HFF-Myc (cell line): Measurements from ENCODE around the gene SFTPB.
"Not testable (repeated sequence)": the region's sequence is repeated elsewhere in the genome, so short reads cannot be mapped to it uniquely, and the experiment has no call there.

Source experiments
- DNase-seq: peaks from one replicate; pipeline ENCODE4 v3.0.0-alpha.2; 2011; ENCODE audit warnings: low read depth; ENCODE audit errors: extremely low read depth
- H3K4me3 ChIP-seq: replicated peaks from 2 replicates; pipeline ENCODE4 v1.5.1; 2011; ENCODE audit warnings: low read depth, mild to moderate bottlenecking, control low read depth, low read length
- TF ChIP-seq, protein P1 (sequence below): IDR thresholded peaks from 2 replicates; pipeline ENCODE4 v1.5.1; 2012; ENCODE audit warnings: mild to moderate bottlenecking, low read depth, low read length, control low read depth; ENCODE audit errors: missing control alignments

SFTPB gene

DNA sequence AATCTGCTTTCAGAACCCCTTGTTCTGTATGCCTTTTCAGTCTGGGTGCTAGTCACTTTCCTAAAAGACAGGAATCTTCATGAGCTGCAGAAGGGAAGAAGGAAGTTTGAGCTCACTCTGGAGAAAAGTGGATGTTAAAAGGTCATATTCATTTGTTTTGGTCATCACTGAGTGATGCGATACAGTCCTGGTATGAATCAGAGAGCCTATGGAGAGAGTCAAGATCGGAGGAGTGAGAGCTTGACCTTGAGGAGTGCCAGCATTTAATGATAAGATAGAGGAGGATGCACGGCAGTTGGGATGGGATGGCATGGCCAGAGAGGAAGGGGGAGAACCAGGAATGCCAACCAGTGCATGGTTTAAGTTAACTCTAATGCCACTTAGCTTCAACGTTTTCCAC lies 32.4 kb downstream of the SFTPB start:
- DNase-seq, result no peak
- no peak overlapping the region for H3K4me3 ChIP-seq
- TF ChIP-seq, protein P1, sequence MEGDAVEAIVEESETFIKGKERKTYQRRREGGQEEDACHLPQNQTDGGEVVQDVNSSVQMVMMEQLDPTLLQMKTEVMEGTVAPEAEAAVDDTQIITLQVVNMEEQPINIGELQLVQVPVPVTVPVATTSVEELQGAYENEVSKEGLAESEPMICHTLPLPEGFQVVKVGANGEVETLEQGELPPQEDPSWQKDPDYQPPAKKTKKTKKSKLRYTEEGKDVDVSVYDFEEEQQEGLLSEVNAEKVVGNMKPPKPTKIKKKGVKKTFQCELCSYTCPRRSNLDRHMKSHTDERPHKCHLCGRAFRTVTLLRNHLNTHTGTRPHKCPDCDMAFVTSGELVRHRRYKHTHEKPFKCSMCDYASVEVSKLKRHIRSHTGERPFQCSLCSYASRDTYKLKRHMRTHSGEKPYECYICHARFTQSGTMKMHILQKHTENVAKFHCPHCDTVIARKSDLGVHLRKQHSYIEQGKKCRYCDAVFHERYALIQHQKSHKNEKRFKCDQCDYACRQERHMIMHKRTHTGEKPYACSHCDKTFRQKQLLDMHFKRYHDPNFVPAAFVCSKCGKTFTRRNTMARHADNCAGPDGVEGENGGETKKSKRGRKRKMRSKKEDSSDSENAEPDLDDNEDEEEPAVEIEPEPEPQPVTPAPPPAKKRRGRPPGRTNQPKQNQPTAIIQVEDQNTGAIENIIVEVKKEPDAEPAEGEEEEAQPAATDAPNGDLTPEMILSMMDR, result no peak

DNA sequence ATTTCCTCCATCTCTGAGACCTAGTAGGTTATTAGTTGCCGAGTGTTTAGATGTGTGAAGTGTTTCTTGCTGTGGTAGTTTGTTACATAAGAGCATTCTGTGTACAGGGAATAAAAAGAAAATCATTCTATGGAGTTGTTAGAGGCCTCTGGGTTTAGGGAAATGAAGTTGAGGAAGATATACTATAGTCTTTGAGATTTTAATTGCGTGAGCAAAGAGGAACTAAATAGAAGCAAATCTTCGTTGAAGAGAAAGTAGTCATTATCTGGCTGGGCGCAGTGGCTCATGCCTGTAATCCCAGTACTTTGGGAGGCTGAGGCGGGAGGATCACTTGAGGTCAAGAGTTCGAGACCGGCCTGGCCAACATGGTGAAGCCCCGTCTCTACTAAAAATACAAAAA lies 33.0 kb downstream of the SFTPB start:
- no peak overlapping the region for H3K4me3 ChIP-seq
- TF ChIP-seq, protein P1, result no peak
- no peak for DNase-seq

DNA sequence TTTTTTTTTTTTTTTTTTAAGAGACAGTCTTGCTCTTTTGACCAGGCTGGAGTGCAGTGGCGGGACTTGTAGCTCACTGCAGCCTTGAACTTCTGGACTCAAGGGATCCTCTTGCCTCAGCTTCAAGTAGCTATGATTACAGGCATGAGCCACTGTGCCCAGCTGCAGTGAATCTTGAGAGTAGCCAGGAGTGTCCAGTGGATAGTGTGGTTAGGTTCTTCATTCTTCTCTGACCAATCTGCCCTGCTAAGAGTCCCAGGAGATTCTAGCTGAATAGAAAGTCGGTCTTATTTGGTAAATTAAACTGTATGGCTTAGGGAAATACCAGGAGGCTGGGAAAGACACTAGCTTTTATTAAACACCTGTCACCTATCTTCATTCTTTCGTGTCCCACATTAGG lies 36.7 kb downstream of the SFTPB start:
- TF ChIP-seq, protein P1, result no peak
- no peak for DNase-seq
- no peak overlapping the region for H3K4me3 ChIP-seq

DNA sequence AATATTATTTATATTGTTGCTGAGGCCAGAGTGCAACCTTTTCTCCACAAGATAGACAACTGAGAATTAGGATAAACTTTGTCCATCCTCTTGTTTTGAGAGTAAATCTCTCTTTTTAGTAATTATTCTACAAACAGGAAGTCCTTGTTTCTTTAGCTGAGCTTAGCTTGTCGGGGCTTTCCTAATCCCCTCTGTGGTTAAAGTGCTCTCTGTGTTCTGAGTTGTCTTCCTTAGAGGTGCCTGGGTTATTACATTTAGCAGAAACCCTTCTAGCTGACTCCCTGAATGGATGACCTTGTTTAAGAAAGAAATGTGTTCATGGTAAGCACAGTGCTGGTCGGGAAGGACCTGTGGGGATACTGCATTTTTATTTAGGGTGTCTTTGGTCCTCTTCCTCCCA lies 39.3 kb downstream of the SFTPB start:
- TF ChIP-seq, protein P1, result no peak
- no peak for DNase-seq
- H3K4me3 ChIP-seq, result no peak overlapping the region

DNA sequence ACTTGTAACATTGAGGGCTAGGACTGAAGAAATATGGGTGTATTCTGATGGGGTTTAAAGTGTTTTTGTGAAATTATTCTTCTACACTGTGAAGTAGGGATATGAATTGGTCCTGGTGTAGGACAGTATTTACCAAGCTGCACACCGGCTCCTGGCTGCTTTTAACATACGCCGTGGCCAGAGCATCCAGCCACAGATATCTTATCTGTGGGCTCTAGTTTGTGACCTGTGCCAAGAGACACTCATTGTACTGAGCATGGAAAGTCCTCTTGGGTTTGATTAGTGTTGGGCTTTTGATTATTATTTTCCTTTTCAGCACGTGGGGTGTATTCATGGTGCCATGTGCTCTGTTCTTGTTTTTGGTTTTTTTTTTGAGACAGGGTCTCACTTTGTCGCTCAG lies 44.0 kb downstream of the SFTPB start:
- TF ChIP-seq, protein P1, result no peak
- no peak for DNase-seq
- H3K4me3 ChIP-seq, result no peak overlapping the region

DNA sequence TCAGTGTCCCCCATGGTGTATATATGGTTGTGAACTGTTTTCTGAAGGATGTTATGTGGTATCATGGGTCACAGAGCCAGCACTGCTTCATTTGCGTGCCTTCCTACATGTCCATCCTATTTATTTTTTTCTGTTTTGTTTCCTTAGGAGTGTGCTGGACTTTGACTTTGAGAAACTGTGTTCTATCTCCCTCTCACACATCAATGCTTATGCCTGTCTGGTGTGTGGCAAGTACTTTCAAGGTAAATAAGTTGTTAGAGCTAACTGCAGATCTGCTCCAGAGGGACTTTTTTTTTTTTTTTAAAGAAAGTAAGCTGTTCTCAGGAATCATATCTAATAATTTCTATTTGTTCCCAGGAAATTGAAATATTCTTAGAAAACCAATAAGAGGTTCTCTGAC lies 46.7 kb downstream of the SFTPB start:
- DNase-seq, result no peak
- no peak overlapping the region for H3K4me3 ChIP-seq
- TF ChIP-seq, protein P1, result no peak

DNA sequence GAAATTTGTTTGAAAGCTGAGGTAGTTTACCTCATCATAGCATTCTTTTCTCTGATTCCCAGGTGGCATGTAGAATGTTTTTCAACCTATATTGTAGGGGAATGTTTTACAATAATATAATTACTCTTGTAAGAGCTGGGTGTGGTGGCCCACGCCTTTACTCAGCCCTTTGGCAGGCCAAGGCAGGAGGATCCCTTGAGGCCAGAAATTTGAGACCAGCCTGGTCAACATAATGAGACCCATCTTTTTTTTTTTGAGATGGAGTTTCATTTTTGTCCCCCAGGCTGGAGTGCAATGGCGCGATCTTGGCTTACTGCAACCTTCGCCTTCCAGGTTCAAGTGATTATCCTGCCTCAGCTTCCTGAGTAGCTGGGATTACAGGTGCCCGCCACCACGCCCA lies 48.4 kb downstream of the SFTPB start:
- TF ChIP-seq, protein P1, result no peak
- DNase-seq, result no peak
- H3K4me3 ChIP-seq, result no peak overlapping the region

DNA sequence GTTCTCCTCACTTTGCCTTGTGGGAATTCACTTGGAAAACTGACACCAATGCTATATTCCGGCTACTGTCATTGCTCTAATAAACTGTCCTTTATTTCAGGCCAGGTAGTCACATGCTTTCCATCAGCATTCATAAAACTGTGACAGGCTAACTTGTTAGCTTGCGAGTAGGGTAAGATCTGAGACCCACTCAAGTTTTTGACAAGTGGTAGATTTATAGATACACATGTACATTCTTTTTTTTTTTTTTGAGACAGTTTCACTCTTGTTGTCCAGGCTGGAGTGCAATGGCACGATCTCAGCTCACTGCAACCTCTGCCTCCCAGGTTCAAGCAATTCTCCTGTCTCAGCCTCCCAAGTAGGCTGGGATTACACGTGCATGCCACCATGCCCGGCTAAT lies 50.3 kb downstream of the SFTPB start:
- DNase-seq, result not testable (repeated sequence)
- H3K4me3 ChIP-seq, result peak overlapping the region; percentile 80
